HUDEP-2 (cell line): ENCODE results near the gene DZIP1L.
"Not testable (repeated sequence)": the region's sequence is repeated elsewhere in the genome, so short reads cannot be mapped to it uniquely, and the experiment has no call there.

Experiments used
- DNase-seq, 76 experiments: peaks; one replicate each; lab custom pipeline; 2025; ENCODE audit not compliant: unreplicated experiment in 76 of 76; lab: John Stamatoyannopoulos, UW

DZIP1L gene

GRCh38 chr3:138114988-138115971 is at the start of gene DZIP1L:
Gene DZIP1L, minus strand, starts transcription at chr3:138115608. Its CDS starts 11,637 bp downstream, at chr3:138103971.
- DNase-seq, result peak in 7 of 76 experiments; percentile 5 to 17 (median 10)

- no peak for DNase-seq
These were observed 49.7 kb upstream of the DZIP1L start for GRCh38 chr3:138165061-138165460.

- DNase-seq, result no peak
These were observed 42.3 kb upstream of the DZIP1L start for GRCh38 chr3:138157743-138158142.

GRCh38 chr3:138154534-138154933 is 39.1 kb upstream of the DZIP1L start:
- no peak for DNase-seq

GRCh38 chr3:138148503-138148902 is 33.1 kb upstream of the DZIP1L start:
- no peak for DNase-seq

GRCh38 chr3:138142181-138142580 is 26.8 kb upstream of the DZIP1L start:
- not testable (repeated sequence) for DNase-seq

- no peak for DNase-seq
These were observed 25.5 kb upstream of the DZIP1L start for GRCh38 chr3:138140940-138141339.

- DNase-seq, result no peak
These were observed 24.3 kb upstream of the DZIP1L start for GRCh38 chr3:138139691-138140090.

- no peak for DNase-seq
These were observed 22.5 kb upstream of the DZIP1L start for GRCh38 chr3:138137861-138138260.

- DNase-seq, result no peak
These were observed 20.8 kb upstream of the DZIP1L start for GRCh38 chr3:138136201-138136600.

- no peak for DNase-seq
These were observed 20.4 kb upstream of the DZIP1L start for GRCh38 chr3:138135833-138136194.

- no peak for DNase-seq
These were observed 19.9 kb upstream of the DZIP1L start for GRCh38 chr3:138135146-138135832.

GRCh38 chr3:138132239-138132638 is 16.8 kb upstream of the DZIP1L start, which contains the start of gene A4GNT:
Gene A4GNT, minus strand, starts transcription at chr3:138132390. Its CDS starts 1,134 bp downstream, at chr3:138131256.
- DNase-seq, result no peak

- DNase-seq, result no peak
These were observed 12.4 kb upstream of the DZIP1L start for GRCh38 chr3:138127636-138128365.

GRCh38 chr3:138125548-138126221 is 10.3 kb upstream of the DZIP1L start:
- DNase-seq, result no peak

GRCh38 chr3:138124706-138125355 is 9.4 kb upstream of the DZIP1L start:
- DNase-seq, result no peak

GRCh38 chr3:138124188-138124587 is 8.8 kb upstream of the DZIP1L start:
- no peak for DNase-seq

- no peak for DNase-seq
These were observed 4.0 kb upstream of the DZIP1L start for GRCh38 chr3:138119423-138119766.

GRCh38 chr3:138118612-138119422 is 3.4 kb upstream of the DZIP1L start:
- peak in 42 of 76 experiments; percentile 2 to 54 (median 20) for DNase-seq
